Ovary (tissue), 3 donors: ENCODE data around the gene COL6A3.

Source experiments
- CTCF ChIP-seq, 3 donors: fragments of 450-650 bp in 2 of 3; fragments of 200-600 bp in 1 of 3; IDR thresholded peaks; one replicate each; pipeline versions ENCODE4 v1.5.1 to v1.8.0; 2016 to 2022; ENCODE audit warnings: antibody characterized with exemption in 3 of 3, mild to moderate bottlenecking in 1 of 3
- EP300 ChIP-seq: sonication (generic); formaldehyde crosslinking; IDR thresholded peaks from one replicate; pipeline ENCODE4 v1.6.1; 2017; ENCODE audit warnings: antibody characterized with exemption
- donor health status: DM: no; HTN: no; CAD: no.

- TF ChIP-seq CTCF (IDR thresholded peaks at IDR 0.05) = no peak
- TF ChIP-seq EP300 = no peak
Observed at GRCh38 chr2:237422309-237422708, 8.3 kb upstream of the COL6A3 start.
